Stimulated activated CD4-positive, alpha-beta T cell treated with anti-CD3 and anti-CD28 coated beads, Interleukin-1b, Interleukin-23, amount 100 ng/mL, for 4 hours (primary cell): ENCODE data around the gene RSAD1.

ENCODE experiments used
- DNase-seq, 2 donors: peaks; one replicate each; pipeline ENCODE4 v3.0.0-alpha.2; 2020; ENCODE audit warnings: low read depth in 2 of 2

Gene RSAD1

DNA sequence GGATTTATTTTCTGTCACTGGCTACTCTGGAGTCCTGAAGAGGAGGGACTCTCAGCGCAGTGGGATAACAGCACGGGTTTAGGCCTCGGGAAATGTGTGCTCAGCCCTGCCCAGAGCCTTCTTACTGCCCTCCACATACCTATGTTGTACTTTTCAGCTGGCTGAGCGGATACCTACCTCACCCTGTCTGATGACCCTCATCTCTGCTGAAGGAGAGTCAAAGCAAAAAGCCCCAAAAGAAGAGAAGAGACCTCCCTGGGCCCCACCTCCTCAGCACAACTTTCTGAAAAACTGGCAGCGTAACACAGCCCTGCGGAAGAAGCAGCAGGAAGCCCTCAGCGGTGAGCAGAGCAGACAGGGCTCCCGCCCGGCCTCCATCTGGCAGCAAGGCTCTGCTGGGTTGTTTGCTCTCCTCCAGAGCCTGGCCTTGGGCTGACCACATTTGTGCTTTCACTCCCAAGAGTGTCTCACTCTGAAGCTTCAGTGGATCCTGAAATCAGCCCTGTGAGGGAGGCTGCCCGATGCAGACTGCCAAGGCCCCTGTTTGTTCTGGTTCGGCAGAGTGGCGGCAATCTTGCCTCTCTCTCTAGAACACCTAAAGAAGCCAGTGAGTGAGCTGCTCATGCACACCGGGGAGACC, 39.8 kb downstream of the RSAD1 start:
- no peak for DNase-seq

DNA sequence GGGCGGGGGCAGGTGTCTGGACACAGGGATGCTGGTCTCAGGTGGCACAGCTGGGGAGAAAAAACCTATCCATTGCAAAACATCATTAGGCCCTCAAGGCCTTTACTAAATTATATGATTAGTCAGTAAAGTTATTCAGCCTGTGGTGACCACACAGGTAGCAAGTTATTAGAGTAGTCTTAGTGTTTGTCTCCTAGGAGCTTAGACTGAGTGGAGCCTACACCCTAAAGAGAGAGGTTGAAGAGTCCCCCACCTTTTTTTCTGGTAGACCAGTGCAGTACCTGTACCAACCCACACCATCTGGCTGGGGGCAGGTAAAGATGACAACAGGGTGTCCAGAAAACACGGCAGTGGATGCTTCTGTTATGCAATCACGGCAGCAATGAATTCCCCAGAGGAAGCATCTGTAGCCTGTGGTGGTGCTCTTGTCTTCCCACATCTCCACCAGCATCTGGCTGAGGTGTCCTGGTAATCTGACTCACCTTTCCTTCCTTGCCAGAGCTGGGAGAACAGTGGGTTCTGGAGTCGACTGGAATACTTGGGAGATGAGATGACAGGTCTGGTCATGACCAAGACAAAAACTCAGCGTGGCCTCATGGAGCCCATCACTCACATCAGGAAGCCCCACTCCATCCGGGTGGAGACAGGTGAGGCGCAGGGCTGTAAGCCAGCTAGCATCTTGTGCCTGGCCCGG, 40.6 kb downstream of the RSAD1 start:
- no peak for DNase-seq

DNA sequence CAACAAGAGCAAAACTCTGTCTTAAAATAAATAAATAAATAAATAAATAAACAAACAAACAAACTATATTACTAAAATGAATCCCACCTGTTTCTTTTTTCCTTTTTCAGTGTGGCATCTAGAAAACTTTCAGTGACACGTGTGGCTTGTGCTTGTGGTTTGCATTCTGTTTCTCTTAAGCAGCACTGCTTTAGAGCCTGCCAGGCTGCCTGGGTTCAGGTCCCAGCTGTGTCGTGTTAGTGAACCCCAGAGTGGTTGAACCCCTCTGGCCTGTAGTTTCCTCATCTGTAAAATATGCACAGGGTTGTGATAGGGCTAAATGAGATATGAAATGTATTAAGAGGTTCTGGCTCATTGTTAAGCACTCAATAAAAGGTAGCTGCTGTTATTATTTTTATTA, 41.8 kb downstream of the RSAD1 start:
- DNase-seq: no peak

DNA sequence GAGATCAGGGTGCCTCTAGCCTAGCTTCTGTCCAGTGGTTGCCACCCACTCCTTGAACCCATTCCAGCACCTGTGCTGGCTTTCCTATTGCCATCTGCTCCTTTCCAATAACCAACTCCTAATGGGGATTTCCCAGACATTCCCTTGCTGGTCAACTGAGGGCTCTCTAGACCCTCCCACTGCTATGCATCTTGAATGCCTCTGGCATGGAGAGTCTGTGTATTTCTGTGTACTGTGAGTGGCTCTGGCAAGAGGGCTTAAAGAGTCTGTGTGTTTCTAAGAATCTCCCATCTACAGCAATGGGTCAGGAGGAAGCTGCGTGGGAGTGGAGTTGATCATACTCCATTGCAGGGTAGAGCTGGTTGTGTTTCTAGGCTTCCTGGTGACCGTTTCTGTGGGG, 42.9 kb downstream of the RSAD1 start:
- no peak for DNase-seq

DNA sequence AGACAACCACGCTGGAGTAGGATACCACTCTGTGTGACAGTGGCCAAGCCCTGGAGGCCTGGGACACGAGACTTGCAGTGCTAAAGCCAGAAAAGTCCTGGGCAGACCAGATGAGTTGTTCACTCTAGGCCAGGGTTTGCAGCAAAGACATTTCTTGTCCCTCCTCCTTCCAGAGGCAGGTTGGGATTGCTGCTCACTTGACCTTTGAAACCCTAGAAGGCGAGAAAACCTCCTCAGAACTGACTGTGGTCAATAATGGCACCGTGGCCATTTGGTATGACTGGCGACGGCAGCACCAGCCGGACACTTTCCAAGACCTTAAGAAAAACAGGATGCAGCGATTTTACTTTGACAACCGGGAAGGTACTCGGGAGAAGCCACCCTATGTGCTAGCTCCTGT, 44.1 kb downstream of the RSAD1 start:
- DNase-seq: no peak

DNA sequence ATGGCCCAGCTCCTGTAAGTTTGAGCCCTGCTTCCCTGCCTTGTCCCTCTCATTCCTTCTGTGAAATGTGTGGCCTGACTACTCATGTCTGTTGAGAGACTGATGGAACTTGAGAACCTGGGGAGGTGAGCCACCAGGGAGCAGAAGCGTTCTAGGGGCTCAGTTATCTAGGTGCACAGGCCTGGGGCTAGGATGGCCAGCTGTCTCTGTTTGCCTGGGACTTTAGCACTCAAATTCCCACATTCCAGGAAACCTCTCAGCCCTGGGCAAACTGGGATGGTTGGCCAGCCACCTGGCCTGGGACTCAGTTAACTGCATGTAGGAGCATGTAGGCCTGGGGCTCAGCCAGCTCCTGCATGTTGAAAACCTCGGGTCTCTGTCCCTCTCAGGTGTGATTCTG, 44.5 kb downstream of the RSAD1 start:
- DNase-seq: no peak

GRCh38 chr17:50524838-50525237, 46.2 kb downstream of the RSAD1 start:
- DNase-seq: no peak

GRCh38 chr17:50527155-50527762, 48.6 kb downstream of the RSAD1 start:
- DNase-seq: no peak

DNA sequence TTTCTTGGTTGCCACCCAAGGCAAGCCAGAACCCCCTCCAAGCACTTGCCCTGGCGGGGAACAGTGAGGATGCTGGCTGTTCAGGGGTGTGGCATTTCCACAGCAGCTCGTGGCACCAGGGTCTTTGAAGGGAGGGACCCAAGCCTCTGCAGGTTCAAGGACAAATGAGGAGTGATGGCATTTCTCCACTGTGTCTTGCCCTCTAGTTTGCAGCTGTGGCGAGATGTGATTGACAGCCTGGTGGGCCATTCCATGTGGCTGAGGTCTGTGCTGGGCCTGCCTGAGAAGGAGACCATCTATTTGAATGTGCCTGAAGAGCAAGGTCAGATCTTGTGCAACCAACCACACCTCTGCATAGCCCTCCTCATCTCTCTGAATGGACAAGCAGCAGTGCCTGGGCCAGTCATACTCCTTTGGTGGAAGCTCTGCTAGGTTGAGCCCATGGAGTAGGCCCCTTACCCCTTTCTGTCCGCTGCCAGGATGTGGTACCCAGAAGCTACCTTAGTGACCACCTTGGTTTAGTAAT, 49.4 kb downstream of the RSAD1 start:
- DNase-seq: no peak

DNA sequence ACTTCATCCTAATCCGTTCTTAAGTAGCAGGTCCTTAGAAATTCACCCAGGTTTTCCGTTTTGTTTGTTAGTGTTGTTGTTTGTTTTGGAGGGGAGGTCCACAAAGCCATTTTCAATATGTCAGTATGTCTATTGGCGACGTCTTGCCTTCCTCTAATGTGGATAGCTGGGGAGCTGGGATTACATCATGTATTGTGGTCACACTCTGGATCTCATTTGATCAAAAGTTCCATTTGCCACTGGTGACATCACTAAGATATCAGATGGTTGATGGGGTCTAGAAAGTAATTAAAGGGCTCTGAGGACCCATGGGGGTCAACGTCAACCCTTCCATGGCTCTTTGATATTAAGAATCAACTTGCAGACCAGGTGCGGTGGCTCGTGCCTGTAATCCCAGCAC, 51.2 kb downstream of the RSAD1 start:
- DNase-seq: no peak

DNA sequence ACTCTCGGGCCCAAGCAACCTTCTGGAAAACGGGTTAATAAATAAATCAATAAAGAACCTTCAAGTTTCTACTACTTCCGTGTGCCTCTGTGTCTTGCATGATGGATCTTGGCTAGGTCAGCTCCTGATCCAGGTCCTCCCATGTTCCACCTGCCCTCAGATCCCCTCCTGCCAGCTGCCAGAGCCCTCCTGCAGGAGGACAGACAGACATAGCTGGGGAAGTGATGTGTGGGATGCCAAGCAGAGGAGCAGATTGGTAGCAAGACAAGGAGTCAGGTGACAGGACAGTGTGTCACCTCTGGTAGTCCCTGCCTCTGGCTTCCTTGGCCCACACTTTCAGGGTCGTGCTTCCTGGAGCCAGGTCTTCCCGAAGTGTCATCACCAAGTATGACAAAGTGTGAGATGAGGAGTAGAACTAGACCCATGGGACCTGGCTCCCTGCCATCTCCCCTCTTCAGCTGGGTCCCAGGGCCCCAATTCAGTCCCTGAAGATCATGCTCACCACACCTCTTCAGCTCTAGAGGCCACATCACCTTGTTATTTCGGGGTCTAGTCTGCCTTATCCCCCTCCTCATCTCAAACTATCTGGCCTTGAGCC, 52.9 kb downstream of the RSAD1 start:
- DNase-seq: no peak

DNA sequence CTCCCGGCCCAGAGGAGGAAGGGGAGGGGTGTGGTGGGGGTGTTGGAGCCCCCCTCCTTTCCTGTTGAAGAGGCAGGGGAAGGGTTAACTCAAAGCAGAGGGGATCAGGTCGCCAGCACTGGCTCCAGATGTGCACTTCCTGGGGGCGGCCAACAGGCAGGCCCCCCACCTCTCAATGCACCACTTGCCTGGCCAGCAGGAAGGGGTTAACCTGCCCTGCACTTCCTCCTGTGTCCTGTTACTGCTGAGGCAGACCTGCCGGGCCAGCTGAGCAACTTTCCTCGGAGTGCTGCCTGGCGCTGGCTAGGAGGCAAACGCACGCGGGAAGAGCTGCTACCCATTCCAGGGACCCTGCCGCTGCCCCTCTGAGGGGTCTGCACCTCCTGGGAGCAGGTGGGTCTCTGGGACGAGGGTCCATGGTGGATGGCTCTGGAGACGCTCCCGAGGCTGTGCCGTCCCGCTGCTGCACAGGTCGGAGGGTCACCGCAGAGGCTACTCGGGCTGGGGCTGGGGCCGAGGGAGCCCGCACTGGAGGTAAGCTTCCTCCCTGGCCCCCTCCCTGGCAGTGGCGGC, 53.9 kb downstream of the RSAD1 start, which contains the start of gene EPN3:
Gene EPN3 (plus strand): TSS at position 284 of the 573 bp plus-strand sequence. CDS start 3,822 bp downstream, outside the sequence.
- no peak for DNase-seq

DNA sequence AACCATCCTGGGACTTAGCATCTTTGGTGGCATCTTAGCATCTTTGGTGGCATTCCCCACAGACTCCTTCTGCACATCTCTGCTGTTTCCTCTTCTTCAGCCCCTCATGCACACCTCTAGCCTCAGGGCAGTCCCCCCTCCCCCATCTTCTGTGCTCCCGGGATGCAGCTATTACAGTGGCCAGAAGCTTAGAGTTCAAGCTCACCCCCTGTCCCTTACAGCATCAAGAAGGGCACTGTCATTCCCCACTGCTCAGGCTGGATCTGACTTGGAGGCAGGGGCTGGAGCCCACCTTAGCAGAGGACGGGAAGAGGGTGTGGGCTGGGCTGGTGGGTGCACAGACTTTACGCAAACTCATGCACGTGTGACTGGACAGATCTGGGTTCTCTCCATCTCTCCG, 54.5 kb downstream of the RSAD1 start:
- DNase-seq: no peak

GRCh38 chr17:50533720-50534148, 55.1 kb downstream of the RSAD1 start:
- DNase-seq: no peak

- DNase-seq: no peak
Measured at GRCh38 chr17:50534222-50534978, 55.7 kb downstream of the RSAD1 start.

- DNase-seq: no peak
Measured at GRCh38 chr17:50534979-50535326, 56.3 kb downstream of the RSAD1 start.

- DNase-seq: no peak
Measured at GRCh38 chr17:50535407-50535806, 56.7 kb downstream of the RSAD1 start.
